ENCODE data around the gene TMEM87B.

DNA sequence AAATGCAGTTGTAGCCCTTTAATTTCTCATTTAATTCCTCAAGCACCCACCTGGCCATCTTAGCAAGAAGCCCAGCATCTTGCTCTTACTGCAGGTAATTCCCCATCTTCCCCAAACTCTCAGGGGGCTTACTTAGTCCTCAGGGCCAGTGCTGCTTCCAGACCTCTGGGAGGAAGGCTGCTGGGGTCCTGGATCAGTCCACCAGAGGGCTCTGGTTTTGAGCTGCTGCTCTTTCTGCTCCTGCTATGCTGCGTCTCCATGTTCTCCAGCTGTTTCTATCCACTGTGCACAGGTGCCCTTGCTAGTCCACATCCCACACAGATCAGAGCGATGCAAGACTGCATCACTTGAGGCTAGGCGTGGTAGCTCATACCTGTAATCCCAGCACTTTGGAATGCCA, 34.5 kb upstream of the TMEM87B start:
- TF ChIP-seq, protein P1, sequence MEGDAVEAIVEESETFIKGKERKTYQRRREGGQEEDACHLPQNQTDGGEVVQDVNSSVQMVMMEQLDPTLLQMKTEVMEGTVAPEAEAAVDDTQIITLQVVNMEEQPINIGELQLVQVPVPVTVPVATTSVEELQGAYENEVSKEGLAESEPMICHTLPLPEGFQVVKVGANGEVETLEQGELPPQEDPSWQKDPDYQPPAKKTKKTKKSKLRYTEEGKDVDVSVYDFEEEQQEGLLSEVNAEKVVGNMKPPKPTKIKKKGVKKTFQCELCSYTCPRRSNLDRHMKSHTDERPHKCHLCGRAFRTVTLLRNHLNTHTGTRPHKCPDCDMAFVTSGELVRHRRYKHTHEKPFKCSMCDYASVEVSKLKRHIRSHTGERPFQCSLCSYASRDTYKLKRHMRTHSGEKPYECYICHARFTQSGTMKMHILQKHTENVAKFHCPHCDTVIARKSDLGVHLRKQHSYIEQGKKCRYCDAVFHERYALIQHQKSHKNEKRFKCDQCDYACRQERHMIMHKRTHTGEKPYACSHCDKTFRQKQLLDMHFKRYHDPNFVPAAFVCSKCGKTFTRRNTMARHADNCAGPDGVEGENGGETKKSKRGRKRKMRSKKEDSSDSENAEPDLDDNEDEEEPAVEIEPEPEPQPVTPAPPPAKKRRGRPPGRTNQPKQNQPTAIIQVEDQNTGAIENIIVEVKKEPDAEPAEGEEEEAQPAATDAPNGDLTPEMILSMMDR (IDR thresholded peaks at IDR 0.05; ENCODE audit: low read length), result peak; percentile 8; the same call in 1 of the 2 replicates
- no peak for TF ChIP-seq EZH2 (IDR thresholded peaks at IDR 0.05; ENCODE audit: borderline replicate concordance, low read length)
